ENCODE data around the gene USP33. TPM values are rescaled to one million over a fixed set of nuclear protein-coding genes. Genes with fewer than 3 reads are reported as not detected.
"Not testable (repeated sequence)": the region's sequence is repeated elsewhere in the genome, so short reads cannot be mapped to it uniquely, and the experiment has no call there.

The USP33 gene
- polyA plus RNA-seq, 3 donors = 33.5 to 43.8 (median 34.9) TPM

DNA sequence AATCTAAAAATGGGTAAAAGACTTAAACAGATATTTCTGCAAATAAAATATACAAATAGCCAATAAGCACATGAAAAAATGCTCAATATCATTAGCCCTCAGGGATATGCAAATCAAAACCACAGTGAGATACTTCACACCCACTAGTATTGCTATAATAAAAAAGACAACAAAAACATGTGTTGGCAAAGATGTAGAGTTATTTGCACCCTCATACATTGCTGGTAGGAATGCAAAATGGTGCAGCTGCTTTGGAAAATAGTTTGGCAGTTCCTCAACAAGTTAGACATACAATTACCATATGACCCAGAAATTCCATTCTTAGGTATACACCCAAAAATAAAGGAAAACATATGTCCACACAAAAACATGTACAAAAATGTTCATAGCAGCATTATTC is 107.4 kb downstream of the USP33 start:
- Mint-ChIP-seq H3K4me1 (no peaks in the 10 kb centered on the region), H3K27me3 (ENCODE audit: low read depth in 3 of 3) (no peaks in the 10 kb centered on the region), H3K36me3 (peaks cover 24 to 45% of the 10 kb centered on the region in 2 donors), H3K4me3 (no peak overlapping the region), H3K27ac (no peak overlapping the region), H3K9me3 (peaks cover 19 to 31% (median 23%) of the 10 kb centered on the region in 7 donors)
- peaks cover 31% of the 10 kb centered on the region for H4K20me1 ChIP-seq (ENCODE audit: insufficient read depth, low read length)
- H3K36me3 ChIP-seq (replicated peaks in 1 of 2; ENCODE audit: control insufficient read depth in 1 of 2, insufficient read depth in 2 of 2, low read length in 2 of 2) = peaks cover 2 to 37% of the 10 kb centered on the region in 2 donors
- no peak overlapping the region for H2AFZ ChIP-seq (ENCODE audit: insufficient read depth, low read depth, low read length, poor library complexity, severe bottlenecking)
- H3K9ac ChIP-seq (ENCODE audit: insufficient read depth, low read length, poor library complexity, severe bottlenecking) = no peak overlapping the region
- TF ChIP-seq, protein P1, sequence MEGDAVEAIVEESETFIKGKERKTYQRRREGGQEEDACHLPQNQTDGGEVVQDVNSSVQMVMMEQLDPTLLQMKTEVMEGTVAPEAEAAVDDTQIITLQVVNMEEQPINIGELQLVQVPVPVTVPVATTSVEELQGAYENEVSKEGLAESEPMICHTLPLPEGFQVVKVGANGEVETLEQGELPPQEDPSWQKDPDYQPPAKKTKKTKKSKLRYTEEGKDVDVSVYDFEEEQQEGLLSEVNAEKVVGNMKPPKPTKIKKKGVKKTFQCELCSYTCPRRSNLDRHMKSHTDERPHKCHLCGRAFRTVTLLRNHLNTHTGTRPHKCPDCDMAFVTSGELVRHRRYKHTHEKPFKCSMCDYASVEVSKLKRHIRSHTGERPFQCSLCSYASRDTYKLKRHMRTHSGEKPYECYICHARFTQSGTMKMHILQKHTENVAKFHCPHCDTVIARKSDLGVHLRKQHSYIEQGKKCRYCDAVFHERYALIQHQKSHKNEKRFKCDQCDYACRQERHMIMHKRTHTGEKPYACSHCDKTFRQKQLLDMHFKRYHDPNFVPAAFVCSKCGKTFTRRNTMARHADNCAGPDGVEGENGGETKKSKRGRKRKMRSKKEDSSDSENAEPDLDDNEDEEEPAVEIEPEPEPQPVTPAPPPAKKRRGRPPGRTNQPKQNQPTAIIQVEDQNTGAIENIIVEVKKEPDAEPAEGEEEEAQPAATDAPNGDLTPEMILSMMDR (IDR thresholded peaks at IDR 0.05) = no peak
- H3K27me3 ChIP-seq (ENCODE audit: control insufficient read depth in 2 of 2, insufficient read depth in 2 of 2, low read length in 2 of 2) = no peaks in the 10 kb centered on the region
- H3K27ac ChIP-seq (ENCODE audit: low read depth in 1 of 2, low read length in 2 of 2) = no peak overlapping the region
- H3K79me2 ChIP-seq (ENCODE audit: insufficient read depth, low read length) = peaks cover 98% of the 10 kb centered on the region
- no peak overlapping the region for H3K4me3 ChIP-seq (replicated peaks in 1 of 3; ENCODE audit: low read depth in 2 of 3, low read length in 3 of 3)
- intact Hi-C loops (cut with micrococcal nuclease) = no loop called here
- H3K4me2 ChIP-seq (replicated peaks; ENCODE audit: extremely low read depth, low read length, poor library complexity, severe bottlenecking) = no peak overlapping the region
- no peak for DNase-seq
- peaks cover 20 to 23% of the 10 kb centered on the region in 2 donors for H3K9me3 ChIP-seq (replicated peaks in 1 of 2; ENCODE audit: control insufficient read depth in 1 of 2, insufficient read depth in 1 of 2, low read length in 2 of 2)
- H3K4me1 ChIP-seq (ENCODE audit: control insufficient read depth in 1 of 2, insufficient read depth in 2 of 2, low read length in 2 of 2) = no peaks in the 10 kb centered on the region

DNA sequence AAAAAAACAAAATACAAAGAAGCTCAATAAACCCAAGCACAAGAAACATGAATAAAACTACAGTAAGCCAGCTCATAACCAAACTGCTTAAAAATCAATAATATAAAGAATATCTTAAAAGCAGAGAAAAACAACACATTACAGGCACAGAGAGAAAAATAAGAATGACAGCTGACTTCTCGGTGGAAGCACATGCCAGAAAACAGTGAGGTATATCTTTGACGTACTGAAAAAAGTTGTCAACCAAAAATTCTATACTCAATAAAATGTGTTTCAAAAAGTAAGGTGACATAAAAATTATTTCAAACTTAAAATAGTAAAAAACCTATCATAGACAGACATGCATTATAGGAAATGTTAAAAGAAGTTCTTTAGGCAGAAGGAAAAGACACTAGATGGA is 110.5 kb downstream of the USP33 start:
- H3K9me3 Mint-ChIP-seq = peaks cover 19 to 31% (median 25%) of the 10 kb centered on the region in 7 donors
- no peaks in the 10 kb centered on the region for H3K27me3 Mint-ChIP-seq (ENCODE audit: low read depth in 3 of 3)
- Histone ChIP-seq H3K4me3 (replicated peaks in 1 of 3; ENCODE audit: low read depth in 2 of 3, low read length in 3 of 3) (no peak overlapping the region), H3K27me3 (ENCODE audit: control insufficient read depth in 2 of 2, insufficient read depth in 2 of 2, low read length in 2 of 2) (no peaks in the 10 kb centered on the region), H2AFZ (ENCODE audit: insufficient read depth, low read depth, low read length, poor library complexity, severe bottlenecking) (no peak overlapping the region), H3K79me2 (ENCODE audit: insufficient read depth, low read length) (peaks cover 97% of the 10 kb centered on the region), H3K4me2 (replicated peaks; ENCODE audit: extremely low read depth, low read length, poor library complexity, severe bottlenecking) (no peak overlapping the region), H3K36me3 (replicated peaks in 1 of 2; ENCODE audit: control insufficient read depth in 1 of 2, insufficient read depth in 2 of 2, low read length in 2 of 2) (peaks cover 7 to 53% of the 10 kb centered on the region in 2 donors), H3K9ac (ENCODE audit: insufficient read depth, low read length, poor library complexity, severe bottlenecking) (no peak overlapping the region), H4K20me1 (ENCODE audit: insufficient read depth, low read length) (peaks cover 30% of the 10 kb centered on the region), H3K27ac (ENCODE audit: low read depth in 1 of 2, low read length in 2 of 2) (no peak overlapping the region), H3K4me1 (ENCODE audit: control insufficient read depth in 1 of 2, insufficient read depth in 2 of 2, low read length in 2 of 2) (no peaks in the 10 kb centered on the region), H3K9me3 (replicated peaks in 1 of 2; ENCODE audit: control insufficient read depth in 1 of 2, insufficient read depth in 1 of 2, low read length in 2 of 2) (peaks cover 20 to 23% of the 10 kb centered on the region in 2 donors)
- no peaks in the 10 kb centered on the region for H3K4me1 Mint-ChIP-seq
- intact Hi-C loops (cut with micrococcal nuclease) = no loop called here
- TF ChIP-seq, protein P1 (IDR thresholded peaks at IDR 0.05) = no peak
- no peak for DNase-seq
- H3K4me3 Mint-ChIP-seq = no peak overlapping the region
- H3K36me3 Mint-ChIP-seq = peaks cover 35 to 62% of the 10 kb centered on the region in 2 donors
- WGBS (ENCODE audit: insufficient coverage) = no CpG with 5 or more reads among the region's 2 CpGs
- no peak overlapping the region for H3K27ac Mint-ChIP-seq

DNA sequence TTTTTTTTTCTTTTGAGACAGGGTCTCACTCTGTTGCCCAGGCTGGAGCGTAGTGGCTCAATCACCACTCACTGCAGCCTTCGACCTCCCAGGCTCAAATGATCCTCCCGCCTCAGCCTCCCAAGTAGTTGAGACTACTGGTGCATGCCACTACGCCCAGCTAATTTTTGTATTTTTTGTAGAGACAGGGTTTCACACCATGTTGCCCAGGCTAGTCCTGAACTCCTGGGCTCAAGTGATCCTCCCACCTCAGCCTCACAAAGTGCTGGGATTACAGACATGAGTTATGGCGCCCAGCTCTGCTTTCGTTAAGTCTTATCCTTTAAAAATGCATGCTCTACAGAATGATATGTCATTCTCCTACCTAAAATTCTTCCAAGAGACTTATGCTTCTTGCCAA is 113.4 kb downstream of the USP33 start:
- H3K27me3 Mint-ChIP-seq (ENCODE audit: low read depth in 3 of 3); H3K4me3 Mint-ChIP-seq; H3K9ac ChIP-seq (ENCODE audit: insufficient read depth, low read length, poor library complexity, severe bottlenecking); H2AFZ ChIP-seq (ENCODE audit: insufficient read depth, low read depth, low read length, poor library complexity, severe bottlenecking); H3K4me1 ChIP-seq (ENCODE audit: control insufficient read depth in 1 of 2, insufficient read depth in 2 of 2, low read length in 2 of 2); H3K4me2 ChIP-seq (replicated peaks; ENCODE audit: extremely low read depth, low read length, poor library complexity, severe bottlenecking); DNase-seq; H3K27me3 ChIP-seq (ENCODE audit: control insufficient read depth in 2 of 2, insufficient read depth in 2 of 2, low read length in 2 of 2); H3K4me3 ChIP-seq (replicated peaks in 1 of 3; ENCODE audit: low read depth in 2 of 3, low read length in 3 of 3); intact Hi-C loops (cut with micrococcal nuclease); H3K27ac ChIP-seq (ENCODE audit: low read depth in 1 of 2, low read length in 2 of 2); H3K4me1 Mint-ChIP-seq: not testable (repeated sequence)
- Mint-ChIP-seq H3K9me3 (peaks cover 19 to 30% (median 25%) of the 10 kb centered on the region in 7 donors), H3K27ac (peak overlapping the region in 1 of 7 donors; percentile 1), H3K36me3 (peaks cover 25 to 49% of the 10 kb centered on the region in 2 donors)
- Histone ChIP-seq H3K9me3 (replicated peaks in 1 of 2; ENCODE audit: control insufficient read depth in 1 of 2, insufficient read depth in 1 of 2, low read length in 2 of 2) (peaks cover 19 to 21% of the 10 kb centered on the region in 2 donors), H4K20me1 (ENCODE audit: insufficient read depth, low read length) (peaks cover 33% of the 10 kb centered on the region), H3K79me2 (ENCODE audit: insufficient read depth, low read length) (peaks cover 92% of the 10 kb centered on the region), H3K36me3 (replicated peaks in 1 of 2; ENCODE audit: control insufficient read depth in 1 of 2, insufficient read depth in 2 of 2, low read length in 2 of 2) (peaks cover 6 to 50% of the 10 kb centered on the region in 2 donors)
- WGBS (ENCODE audit: insufficient coverage) = 100% methylated on average over 4 of the region's 6 CpGs

Data from CD14-positive monocyte (primary cell).